Measurements from ENCODE around the gene ZHX3. TPM values are rescaled to one million over a fixed set of nuclear protein-coding genes. Genes with fewer than 3 reads are reported as not detected.

The ZHX3 gene
- total and polyA plus RNA-seq, 2 donors from 2014 or later, result 24.7 to 153 TPM

- FAIRE-seq, result no peak
- no peak overlapping the region for H3K4me3 ChIP-seq (ENCODE audit: low read length in 3 of 3)
- no peak for DNase-seq
- intact Hi-C loops (cut with DNase I), result loop anchor here (5.0 kb wide), 1 partner anchor 165 kb away; no protein-coding TSS in a partner anchor
- H3K27ac ChIP-seq (ENCODE audit: low read depth in 2 of 2, low read length in 2 of 2), result no peak overlapping the region
- peaks cover 0 to 23% (median 15%) of the 10 kb centered on the region in 3 donors for H3K4me1 ChIP-seq (ENCODE audit: control insufficient read depth in 2 of 3, insufficient read depth in 2 of 3, low read depth in 1 of 3, low read length in 3 of 3)
- no peak overlapping the region for H3K9ac ChIP-seq (ENCODE audit: low read length in 3 of 3)
- H3K9me3 ChIP-seq (ENCODE audit: control insufficient read depth in 2 of 3, insufficient read depth in 1 of 3, low read length in 3 of 3), result no peaks in the 10 kb centered on the region
- TF ChIP-seq CTCF (IDR thresholded peaks at IDR 0.05; ENCODE audit: borderline replicate concordance, extremely low read depth, insufficient read depth), result no peak
- no peaks in the 10 kb centered on the region for H3K36me3 ChIP-seq (ENCODE audit: control insufficient read depth in 2 of 3, insufficient read depth in 3 of 3, low read length in 3 of 3)
- no peaks in the 10 kb centered on the region for H3K27me3 ChIP-seq (ENCODE audit: control insufficient read depth, insufficient read depth, low read length)
Measured at GRCh38 chr20:41336711-41337492, 19.4 kb upstream of the ZHX3 start.

- intact Hi-C loops (cut with DNase I), result loop anchor here (5.0 kb wide), 1 partner anchor 163 kb away; no protein-coding TSS in a partner anchor
- no peaks in the 10 kb centered on the region for H3K9me3 ChIP-seq (ENCODE audit: control insufficient read depth in 2 of 3, insufficient read depth in 1 of 3, low read length in 3 of 3)
- DNase-seq, result no peak
- no peak overlapping the region for H3K4me3 ChIP-seq (ENCODE audit: low read length in 3 of 3)
- FAIRE-seq, result no peak
- TF ChIP-seq CTCF (IDR thresholded peaks at IDR 0.05; ENCODE audit: borderline replicate concordance, extremely low read depth, insufficient read depth), result no peak
- no peaks in the 10 kb centered on the region for H3K36me3 ChIP-seq (ENCODE audit: control insufficient read depth in 2 of 3, insufficient read depth in 3 of 3, low read length in 3 of 3)
- H3K27ac ChIP-seq (ENCODE audit: low read depth in 2 of 2, low read length in 2 of 2), result peak overlapping the region in 1 of 2 donors; percentile 52
- peaks cover 0 to 17% (median 15%) of the 10 kb centered on the region in 3 donors for H3K4me1 ChIP-seq (ENCODE audit: control insufficient read depth in 2 of 3, insufficient read depth in 2 of 3, low read depth in 1 of 3, low read length in 3 of 3)
- H3K27me3 ChIP-seq (ENCODE audit: control insufficient read depth, insufficient read depth, low read length), result no peaks in the 10 kb centered on the region
- no peak overlapping the region for H3K9ac ChIP-seq (ENCODE audit: low read length in 3 of 3)
Measured at GRCh38 chr20:41335591-41335990, 18.1 kb upstream of the ZHX3 start.

GRCh38 chr20:41334443-41335421 lies 17.2 kb upstream of the ZHX3 start:
- Histone ChIP-seq H3K36me3 (ENCODE audit: control insufficient read depth in 2 of 3, insufficient read depth in 3 of 3, low read length in 3 of 3) (no peaks in the 10 kb centered on the region), H3K4me3 (ENCODE audit: low read length in 3 of 3) (peak overlapping the region in 1 of 3 donors; percentile 9), H3K9me3 (ENCODE audit: control insufficient read depth in 2 of 3, insufficient read depth in 1 of 3, low read length in 3 of 3) (no peaks in the 10 kb centered on the region), H3K27ac (ENCODE audit: low read depth in 2 of 2, low read length in 2 of 2) (peak overlapping the region; percentile 52 to 58), H3K27me3 (ENCODE audit: control insufficient read depth, insufficient read depth, low read length) (no peaks in the 10 kb centered on the region), H3K4me1 (ENCODE audit: control insufficient read depth in 2 of 3, insufficient read depth in 2 of 3, low read depth in 1 of 3, low read length in 3 of 3) (peaks cover 3 to 17% (median 15%) of the 10 kb centered on the region in 3 donors), H3K9ac (ENCODE audit: low read length in 3 of 3) (peak overlapping the region in 1 of 3 donors; percentile 40)
- intact Hi-C loops (cut with DNase I), result loop anchor here (5.0 kb wide), 1 partner anchor 162 kb away; no protein-coding TSS in a partner anchor
- DNase-seq (peak in 1 of 5 donors; percentile 42), FAIRE-seq (no peak)
- TF ChIP-seq CTCF (IDR thresholded peaks at IDR 0.05; ENCODE audit: borderline replicate concordance, extremely low read depth, insufficient read depth), result no peak

Data from kidney (tissue), 14 donors.